IMR-90 (cell line): ENCODE measurements around the gene PSMG3. TPM values are rescaled to one million over a fixed set of nuclear protein-coding genes. Genes with fewer than 3 reads are reported as not detected.

Experiments
- ATAC-seq: fragments of 200-7000 bp; cut with Tn5 transposase; 2 replicates; pipeline ENCODE4 v1.9.1; 2020; ENCODE audit warnings: low read depth, mild to moderate bottlenecking, moderate library complexity
- BruUV-seq: library from RNA; stranded (reverse); fragments of 400-500 nt; replicated peaks from 2 replicates; lab custom pipeline; 2021; lab: Mats Ljungman, UMichigan
- CTCF ChIA-PET: fragments of 300-600 bp; formaldehyde crosslinking; extraction: SDS; loops from one replicate; lab custom pipeline; 2021; ENCODE audit warnings: antibody characterized with exemption; lab: Yijun Ruan, JAX
- POLR2A ChIA-PET: fragments of 300-600 bp; sonication (Branson Sonifier 250); formaldehyde crosslinking; loops from one replicate; lab custom pipeline; 2022; ENCODE audit warnings: antibody characterized with exemption; ENCODE audit not compliant: unreplicated experiment; lab: Charles Lee
- DNase-seq: peaks from one replicate; pipeline ENCODE4 v3.0.0; 2013
- H2AFZ ChIP-seq: replicated peaks from 2 replicates; pipeline ENCODE3; 2013; ENCODE audit warnings: low read length, mild to moderate bottlenecking; ENCODE audit not compliant: poor library complexity
- H2AK5ac ChIP-seq: 2 replicates; pipeline ENCODE4 v1.6.1; 2013; ENCODE audit warnings: low read depth, low read length, inconsistent platforms
- H2AK9ac ChIP-seq: replicated peaks from 2 replicates; pipeline ENCODE3; 2013; ENCODE audit warnings: mild to moderate bottlenecking, low read depth, low read length, moderate library complexity; ENCODE audit not compliant: poor library complexity
- H2BK120ac ChIP-seq: 2 replicates; pipeline ENCODE4 v1.6.1; 2013; ENCODE audit warnings: low read depth, low read length, inconsistent platforms
- H2BK15ac ChIP-seq: 3 replicates; pipeline ENCODE4 v1.6.1; 2013; ENCODE audit warnings: low read depth, low read length, inconsistent platforms
- H2BK20ac ChIP-seq: 2 replicates; pipeline ENCODE4 v1.6.1; 2013; ENCODE audit warnings: low read depth, mild to moderate bottlenecking, inconsistent platforms, low read length, moderate library complexity
- H2BK5ac ChIP-seq: 2 replicates; pipeline ENCODE4 v1.6.1; 2013; ENCODE audit warnings: mild to moderate bottlenecking, low read depth, low read length, inconsistent platforms; ENCODE audit not compliant: poor library complexity, severe bottlenecking
- H3K14ac ChIP-seq: replicated peaks from 2 replicates; pipeline ENCODE4 v1.6.1; 2013; ENCODE audit warnings: low read depth, low read length, inconsistent platforms
- H3K18ac ChIP-seq: 2 replicates; pipeline ENCODE4 v1.6.1; 2013; ENCODE audit warnings: low read depth, low read length, control low read depth
- H3K23ac ChIP-seq: 2 replicates; pipeline ENCODE4 v1.6.1; 2013; ENCODE audit warnings: low read depth, low read length, inconsistent platforms
- H3K27ac ChIP-seq: 2 replicates; pipeline ENCODE4 v1.5.1; 2013; ENCODE audit warnings: mild to moderate bottlenecking, control low read depth, low read length; ENCODE audit not compliant: insufficient read depth
- H3K27me3 ChIP-seq: 2 replicates; pipeline ENCODE4 v1.6.1; 2013; ENCODE audit warnings: low read length; ENCODE audit not compliant: control insufficient read depth, insufficient read depth
- H3K36me3 ChIP-seq: 2 replicates; pipeline ENCODE4 v1.6.1; 2013; ENCODE audit warnings: low read length, mixed read lengths; ENCODE audit not compliant: control insufficient read depth, insufficient read depth
- H3K4ac ChIP-seq: 2 replicates; pipeline ENCODE4 v1.6.1; 2013; ENCODE audit warnings: low read depth, low read length, inconsistent platforms
- H3K4me1 ChIP-seq: 2 replicates; pipeline ENCODE4 v1.6.1; 2013; ENCODE audit warnings: low read length, mixed read lengths; ENCODE audit not compliant: control insufficient read depth, insufficient read depth
- H3K4me2 ChIP-seq: 2 replicates; pipeline ENCODE4 v1.6.1; 2013; ENCODE audit warnings: low read depth, mild to moderate bottlenecking, control low read depth, low read length, moderate library complexity
- H3K4me3 ChIP-seq: 2 replicates; pipeline ENCODE4 v1.5.1; 2013; ENCODE audit warnings: low read depth, mild to moderate bottlenecking, control low read depth, low read length, moderate library complexity; ENCODE audit not compliant: insufficient read depth
- H3K56ac ChIP-seq: 2 replicates; pipeline ENCODE4 v1.6.1; 2013; ENCODE audit warnings: low read length, inconsistent platforms; ENCODE audit not compliant: insufficient read depth; ENCODE audit errors: extremely low read depth
- H3K79me1 ChIP-seq, 2 experiments: 2 replicates each; pipeline ENCODE4 v1.6.1; 2013; ENCODE audit warnings: low read length in 2 of 2, inconsistent platforms in 1 of 2, low read depth in 1 of 2
- H3K9ac ChIP-seq: 2 replicates; pipeline ENCODE4 v1.6.1; 2013; ENCODE audit warnings: low read depth, low read length, control low read depth
- H3K9me1 ChIP-seq: 2 replicates; pipeline ENCODE4 v1.6.1; 2013; ENCODE audit warnings: low read length, inconsistent platforms; ENCODE audit not compliant: insufficient read depth
- H3K9me3 ChIP-seq: 2 replicates; pipeline ENCODE4 v1.6.1; 2013; ENCODE audit warnings: low read length; ENCODE audit not compliant: control insufficient read depth, insufficient read depth
- H4K20me1 ChIP-seq: 2 replicates; pipeline ENCODE4 v1.6.1; 2013; ENCODE audit warnings: low read length, inconsistent platforms; ENCODE audit not compliant: insufficient read depth
- H4K5ac ChIP-seq: 2 replicates; pipeline ENCODE4 v1.6.1; 2013; ENCODE audit warnings: mild to moderate bottlenecking, low read depth, low read length, control low read depth
- H4K8ac ChIP-seq, 2 experiments: 2 replicates each; pipeline ENCODE4 v1.6.1; 2013; ENCODE audit warnings: low read depth in 2 of 2, low read length in 2 of 2, control low read depth in 1 of 2, inconsistent platforms in 1 of 2
- H4K91ac ChIP-seq: 2 replicates; pipeline ENCODE4 v1.6.1; 2013; ENCODE audit warnings: low read depth, low read length, inconsistent platforms; ENCODE audit not compliant: insufficient read depth
- BHLHE40 ChIP-seq: fragments of 150-350 bp; IDR thresholded peaks from 2 replicates; pipeline ENCODE4 v1.6.1; 2016; ENCODE audit warnings: mild to moderate bottlenecking, low read depth, low read length
- CEBPB ChIP-seq: IDR thresholded peaks from 2 replicates; pipeline ENCODE4 v1.6.1; 2012; ENCODE audit warnings: low read depth, low read length, improper control_type of control experiment
- CHD1 ChIP-seq: IDR thresholded peaks from 2 replicates; pipeline ENCODE4 v1.6.1; 2012; ENCODE audit warnings: low read depth, low read length, improper control_type of control experiment
- CTCF ChIP-seq: conservative IDR thresholded peaks from 2 replicates; pipeline ENCODE4 v1.5.1; 2012; ENCODE audit warnings: mild to moderate bottlenecking, low read depth, low read length, improper control_type of control experiment
- ELK1 ChIP-seq: fragments of 150-350 bp; IDR thresholded peaks from 2 replicates; pipeline ENCODE4 v1.6.1; 2016; ENCODE audit warnings: low read depth, mild to moderate bottlenecking, low read length, moderate library complexity, borderline replicate concordance
- FOS ChIP-seq: fragments of 150-350 bp; IDR thresholded peaks from 2 replicates; pipeline ENCODE4 v1.6.1; 2016; ENCODE audit warnings: low read depth, low read length
- MAFK ChIP-seq: IDR thresholded peaks from 2 replicates; pipeline ENCODE4 v1.6.1; 2012; ENCODE audit warnings: low read depth, low read length, improper control_type of control experiment
- MAZ ChIP-seq: IDR thresholded peaks from 2 replicates; pipeline ENCODE4 v1.6.1; 2012; ENCODE audit warnings: low read depth, mild to moderate bottlenecking, low read length, improper control_type of control experiment, moderate library complexity, borderline replicate concordance
- MXI1 ChIP-seq: IDR thresholded peaks from 2 replicates; pipeline ENCODE4 v1.6.1; 2012; ENCODE audit warnings: low read depth, mild to moderate bottlenecking, low read length, moderate library complexity, borderline replicate concordance
- NFE2L2 ChIP-seq: fragments of 150-350 bp; IDR thresholded peaks from 2 replicates; pipeline ENCODE4 v1.6.1; 2016; ENCODE audit warnings: low read depth, mild to moderate bottlenecking, low read length
- POLR2A ChIP-seq: IDR thresholded peaks from 2 replicates; pipeline ENCODE4 v1.6.1; 2012; ENCODE audit warnings: mild to moderate bottlenecking, low read depth, low read length
- RAD21 ChIP-seq: IDR thresholded peaks from 2 replicates; pipeline ENCODE4 v1.6.1; 2012; ENCODE audit warnings: low read length, improper control_type of control experiment
- RCOR1 ChIP-seq: IDR thresholded peaks from 2 replicates; pipeline ENCODE4 v1.6.1; 2012; ENCODE audit warnings: mild to moderate bottlenecking, low read length, improper control_type of control experiment; ENCODE audit not compliant: insufficient replicate concordance
- RFX5 ChIP-seq: IDR thresholded peaks from 2 replicates; pipeline ENCODE4 v1.8.0; 2012; ENCODE audit warnings: low read depth, mild to moderate bottlenecking, low read length, moderate library complexity
- SMC3 ChIP-seq: fragments of 150-350 bp; IDR thresholded peaks from 2 replicates; pipeline ENCODE4 v1.6.1; 2016; ENCODE audit warnings: low read depth, mild to moderate bottlenecking, antibody characterized with exemption, low read length, moderate library complexity
- USF2 ChIP-seq: fragments of 150-350 bp; IDR thresholded peaks from 2 replicates; pipeline ENCODE4 v1.6.1; 2017; ENCODE audit warnings: mild to moderate bottlenecking, antibody characterized with exemption, low read length, low read depth
- WGBS, 2 experiments: methylation state at CpG; one replicate each; pipeline versions ENCODE4 v1.1.5 to v1.1.7; 2013; ENCODE audit warnings: missing lambda C conversion rate in 2 of 2; ENCODE audit not compliant: insufficient read length in 1 of 2; ENCODE audit errors: extremely low coverage in 2 of 2; 5-methylcytosine and 5-hydroxymethylcytosine counted together
- dilution Hi-C: fragments of 300-500 bp; cut with HindIII; formaldehyde crosslinking; loops from one replicate; pipeline ENCODE4 v1.14.3; 2018; ENCODE audit warnings: low sequenced_read_pairs; ENCODE audit not compliant: unreplicated experiment
- in situ Hi-C: fragments of 300-500 bp; cut with MboI; formaldehyde crosslinking; loops from 3 replicates; pipeline ENCODE4 v1.14.3; 2019; ENCODE audit warnings: low sequenced_read_pairs, inconsistent platforms, mixed read lengths
- intact Hi-C: fragments of 100-400 bp; cut with micrococcal nuclease; formaldehyde crosslinking; loops from 2 replicates; pipeline ENCODE4 v1.10.0; 2022
- polyA plus RNA-seq, 3 experiments: library from polyadenylated mRNA; depleted of rRNA; stranded (reverse); fragments of >200 nt; gene quantifications; 2 replicates each; pipeline ENCODE4 v1.2.3, GENCODE V29; 2012; ENCODE audit warnings: low replicate concordance in 1 of 3
- total RNA-seq: library from RNA; depleted of rRNA; stranded (reverse); fragments of >200 nt; gene quantifications from 2 replicates; pipeline ENCODE4 v1.2.3, GENCODE V29; 2012

Gene PSMG3
- total and polyA plus RNA-seq, 2 of the 4 experiments (the other 2 are of a cell fraction), result 37.3 to 54.1 TPM

DNA sequence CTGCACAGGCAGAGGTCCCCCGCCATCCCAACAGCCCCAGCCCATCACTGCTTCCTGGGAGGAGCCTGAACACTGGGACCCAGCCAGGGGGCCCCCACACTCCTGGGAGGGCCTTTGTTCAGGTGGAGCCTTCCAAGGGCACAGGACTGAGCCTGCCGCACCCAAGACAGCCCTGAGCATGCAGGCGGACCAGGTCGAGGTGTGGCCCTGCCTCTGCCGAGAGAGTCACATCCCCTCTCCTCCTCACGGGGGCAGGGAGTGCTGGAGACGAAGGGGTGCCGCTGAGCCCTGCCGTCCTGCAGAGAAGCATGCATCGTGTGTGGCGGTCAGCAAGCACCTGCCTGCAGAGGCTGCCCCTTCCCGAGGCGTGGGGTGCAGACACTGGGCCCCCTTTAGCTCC lies 46.6 kb downstream of the PSMG3 start:
- no peak overlapping the region for H3K4me2 ChIP-seq
- H2BK5ac ChIP-seq, result no peak overlapping the region
- H2AK5ac ChIP-seq, result peak overlapping the region; percentile 78; the same call in 1 of the 2 replicates
- H2BK15ac ChIP-seq, result no peak overlapping the region
- no peak overlapping the region for H3K23ac ChIP-seq
- intact Hi-C loops, result no loop called here
- no peaks in the 10 kb centered on the region; the same call in 1 of the 2 replicates for H3K27me3 ChIP-seq
- H3K4me1 ChIP-seq, result peaks cover 10% of the 10 kb centered on the region
- no peak for ATAC-seq
- no peak overlapping the region for H3K18ac ChIP-seq
- no peak overlapping the region for H2AK9ac ChIP-seq
- no TSS peak for BruUV-seq
- no peaks in the 10 kb centered on the region for H3K36me3 ChIP-seq
- H4K8ac ChIP-seq, result no peak overlapping the region
- H3K79me1 ChIP-seq, result no peaks in the 10 kb centered on the region
- in situ Hi-C loops, result no loop called here
- peaks cover 10% of the 10 kb centered on the region for H3K9me3 ChIP-seq
- H4K5ac ChIP-seq, result no peak overlapping the region
- no peak for DNase-seq
- H2BK120ac ChIP-seq, result no peak overlapping the region
- ChIA-PET CTCF (no interaction called here), POLR2A (no interaction called here)
- no peak overlapping the region for H4K91ac ChIP-seq
- TF ChIP-seq SMC3 (no peak), BHLHE40 (no peak), MAZ (no peak), CTCF (no peak), POLR2A (no peak), RAD21 (no peak), RFX5 (no peak), ELK1 (no peak), USF2 (no peak), NFE2L2 (no peak), CEBPB (no peak), MAFK (no peak), CHD1 (no peak), RCOR1 (no peak), MXI1 (no peak), FOS (no peak)
- no peak overlapping the region for H3K4ac ChIP-seq
- no peak overlapping the region for H2AFZ ChIP-seq
- H3K14ac ChIP-seq, result no peak overlapping the region
- dilution Hi-C loops, result no loop called here
- no peak overlapping the region for H3K9ac ChIP-seq
- 10% methylated on average over 4 of the region's 13 CpGs; no CpG with 5 or more reads in 1 of the 2 experiments for WGBS, 2 experiments
- no peaks in the 10 kb centered on the region for H3K9me1 ChIP-seq
- no peak overlapping the region for H2BK20ac ChIP-seq
- H3K4me3 ChIP-seq, result no peak overlapping the region
- H3K27ac ChIP-seq, result no peak overlapping the region
- no peaks in the 10 kb centered on the region for H4K20me1 ChIP-seq
- no peak overlapping the region for H3K56ac ChIP-seq
